ENCODE measurements around the gene STUM.
A peak's percentile ranks its signal among the peaks of the same experiment; 100 is the strongest.
"Not testable (repeated sequence)": the region's sequence is repeated elsewhere in the genome, so short reads cannot be mapped to it uniquely, and the experiment has no call there.

The STUM gene

GRCh38 chr1:226606311-226607267 is 58.0 kb downstream of the STUM start:
- no peak for FAIRE-seq

GRCh38 chr1:226607268-226607660 is 58.7 kb downstream of the STUM start:
- FAIRE-seq: no peak

- FAIRE-seq: no peak
These were observed 59.3 kb downstream of the STUM start for GRCh38 chr1:226607821-226608220.

DNA sequence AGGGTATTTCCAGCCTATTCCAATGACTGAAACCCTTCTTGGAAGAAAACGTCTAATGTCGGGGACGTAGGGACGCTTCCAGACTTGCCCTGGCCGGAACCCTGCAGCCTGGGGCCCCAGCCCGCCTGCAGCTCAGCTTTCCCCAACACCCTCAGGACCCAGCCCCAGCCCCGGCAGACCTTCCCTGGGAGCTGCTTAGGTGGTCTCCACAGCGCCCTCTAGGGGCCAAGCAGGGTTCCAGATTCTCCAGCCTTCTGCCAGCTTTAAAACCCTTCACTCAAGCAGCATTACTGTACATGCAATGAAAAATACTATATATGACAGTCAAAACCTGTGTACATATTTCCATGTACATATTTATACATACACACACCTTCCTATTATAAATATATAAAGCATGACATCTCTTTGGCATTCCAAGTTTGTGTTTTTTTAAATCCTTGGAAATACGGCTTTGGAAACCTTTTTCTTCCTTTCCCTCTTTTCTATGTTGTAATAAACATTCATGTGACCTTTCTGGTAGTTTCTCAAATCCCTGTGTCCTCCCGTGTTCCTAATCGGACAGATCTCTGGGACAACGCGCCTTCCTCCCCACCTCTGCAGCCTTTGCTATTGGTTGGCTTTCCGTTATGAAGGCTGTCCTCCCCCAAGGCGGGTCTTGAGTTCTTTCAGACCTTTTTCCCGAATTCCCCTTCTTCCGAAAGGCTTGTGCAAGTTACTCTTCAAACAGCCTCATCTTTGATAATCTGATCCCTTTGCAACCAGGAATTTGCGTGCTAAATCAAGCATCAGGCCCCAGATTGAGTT is 60.3 kb downstream of the STUM start:
- FAIRE-seq: peak; percentile 39

GRCh38 chr1:226609836-226610455 is 61.4 kb downstream of the STUM start:
- FAIRE-seq: no peak

DNA sequence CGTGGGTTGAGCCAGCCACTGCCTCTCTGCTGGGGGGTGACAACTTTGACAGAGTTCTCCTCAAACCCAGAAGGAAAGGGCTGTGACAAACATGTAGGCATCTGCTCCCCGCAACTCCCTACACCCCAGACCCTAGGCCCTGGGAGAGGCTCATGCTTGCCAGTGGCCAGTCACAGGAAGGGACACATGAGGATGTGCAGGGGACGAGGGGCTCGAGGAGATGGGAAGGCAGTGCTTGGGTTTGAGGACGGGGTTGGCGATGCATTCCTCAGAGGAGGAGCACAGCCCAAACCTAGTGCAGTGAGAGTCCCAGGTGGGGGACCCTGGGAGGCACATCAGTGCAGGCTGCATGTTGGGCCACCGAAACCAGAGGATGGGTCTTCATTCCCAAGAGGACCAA is 62.1 kb downstream of the STUM start:
- no peak for FAIRE-seq

DNA sequence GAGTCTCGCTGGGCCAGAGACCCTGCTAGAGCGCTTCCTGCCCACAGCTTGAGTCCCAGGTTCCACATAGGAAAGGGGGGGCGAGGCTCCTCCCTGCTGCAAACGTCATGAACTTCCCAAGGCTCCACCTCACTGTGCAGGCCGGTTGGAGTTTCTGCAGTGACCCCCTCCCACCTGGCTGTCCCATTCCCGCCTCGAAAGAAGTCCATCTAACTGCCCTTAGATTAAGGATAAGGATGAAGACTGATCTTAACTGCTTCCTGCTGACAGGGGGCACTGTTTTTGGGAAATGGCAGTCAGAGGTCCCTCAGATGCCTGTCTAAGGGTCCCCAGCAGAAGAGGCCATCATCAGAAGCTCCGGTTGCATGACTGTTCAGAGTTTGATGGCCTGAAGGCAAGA is 62.7 kb downstream of the STUM start:
- no peak for FAIRE-seq

GRCh38 chr1:226611980-226612379 is 63.4 kb downstream of the STUM start:
- FAIRE-seq: not testable (repeated sequence)

- no peak for FAIRE-seq
These were observed 67.3 kb downstream of the STUM start for GRCh38 chr1:226615876-226616275.

- no peak for FAIRE-seq
These were observed 68.1 kb downstream of the STUM start for GRCh38 chr1:226616636-226617035.

- no peak for FAIRE-seq
These were observed 68.5 kb downstream of the STUM start for GRCh38 chr1:226617109-226617508.

DNA sequence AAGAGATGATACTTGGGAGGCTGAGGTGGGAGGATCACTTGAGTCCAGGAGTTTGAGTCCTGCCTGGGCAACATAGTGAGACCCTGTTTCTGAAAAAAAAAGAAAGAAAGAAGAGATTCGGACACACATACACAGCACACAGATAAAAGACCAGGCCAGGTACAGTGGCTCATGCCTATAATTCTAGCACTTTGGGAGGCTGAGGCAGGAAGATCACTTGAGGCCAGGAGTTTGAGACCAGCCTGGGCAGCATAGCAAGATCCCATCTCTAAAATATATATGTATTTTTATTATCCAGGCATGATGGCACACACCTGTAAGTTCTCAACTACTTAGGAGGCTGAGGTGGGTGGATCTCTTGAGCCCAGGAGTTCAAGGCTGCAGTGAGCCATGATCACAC is 69.2 kb downstream of the STUM start:
- FAIRE-seq: not testable (repeated sequence)

- no peak for FAIRE-seq
These were observed 69.8 kb downstream of the STUM start for GRCh38 chr1:226618380-226618779.

DNA sequence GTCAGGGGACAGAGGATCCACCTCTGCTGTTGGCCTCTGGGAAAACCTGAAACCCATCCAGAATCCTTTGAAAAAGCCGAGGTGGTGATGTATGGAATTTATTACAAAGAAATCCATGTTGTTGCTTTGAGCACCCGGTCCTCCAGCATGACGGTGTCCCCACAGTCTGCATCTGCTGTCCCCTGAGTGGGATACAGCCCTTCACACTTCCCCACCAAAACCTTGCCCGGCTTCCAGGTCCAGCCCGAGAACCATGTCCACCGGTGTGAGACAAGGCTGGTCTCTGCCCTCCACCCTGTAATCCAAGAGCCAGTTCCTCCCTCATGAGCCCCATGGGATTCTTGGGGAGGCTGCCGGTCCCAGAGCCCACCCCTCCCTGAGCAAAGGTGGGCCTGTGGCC is 70.5 kb downstream of the STUM start:
- FAIRE-seq: no peak

DNA sequence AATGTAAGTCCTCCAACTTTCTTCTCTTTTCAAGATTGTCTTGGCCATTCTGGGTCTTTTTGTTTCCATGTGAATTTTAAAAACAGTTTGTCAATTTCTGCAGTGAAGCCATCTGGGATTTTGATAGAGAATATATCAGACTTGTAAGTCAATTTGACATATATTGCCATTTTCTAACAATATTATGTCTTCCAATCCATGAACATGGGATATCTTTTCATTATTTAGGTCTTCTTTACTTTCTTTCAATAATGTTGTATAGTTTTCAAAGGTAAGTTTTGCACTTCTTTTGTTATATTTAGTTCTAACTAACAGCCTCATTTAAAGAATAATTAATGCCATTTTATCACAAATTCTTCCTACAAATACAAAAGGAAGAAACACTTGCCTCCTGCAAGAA is 73.4 kb downstream of the STUM start:
- FAIRE-seq: no peak

GRCh38 chr1:226624526-226624925 is 76.0 kb downstream of the STUM start:
- FAIRE-seq: no peak

DNA sequence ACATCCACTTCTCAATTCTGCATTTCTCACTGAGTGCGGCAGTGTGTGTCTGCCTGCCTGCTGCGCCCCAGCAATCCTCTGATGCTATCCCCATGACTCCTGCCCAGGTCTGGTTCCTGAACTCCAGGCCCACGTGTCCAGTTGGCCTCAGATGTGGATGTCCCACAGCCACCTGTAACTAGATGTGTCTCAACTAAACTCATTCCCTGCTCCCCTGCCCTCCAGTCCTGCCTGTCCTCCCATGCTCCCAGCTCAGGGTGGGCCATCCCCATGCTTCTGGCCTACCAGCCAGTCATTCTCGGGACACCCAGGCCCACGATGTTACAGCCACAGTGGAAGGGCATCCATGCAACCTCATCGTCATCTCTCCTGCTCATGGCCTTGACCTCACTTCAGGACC is 76.8 kb downstream of the STUM start:
- FAIRE-seq: no peak

DNA sequence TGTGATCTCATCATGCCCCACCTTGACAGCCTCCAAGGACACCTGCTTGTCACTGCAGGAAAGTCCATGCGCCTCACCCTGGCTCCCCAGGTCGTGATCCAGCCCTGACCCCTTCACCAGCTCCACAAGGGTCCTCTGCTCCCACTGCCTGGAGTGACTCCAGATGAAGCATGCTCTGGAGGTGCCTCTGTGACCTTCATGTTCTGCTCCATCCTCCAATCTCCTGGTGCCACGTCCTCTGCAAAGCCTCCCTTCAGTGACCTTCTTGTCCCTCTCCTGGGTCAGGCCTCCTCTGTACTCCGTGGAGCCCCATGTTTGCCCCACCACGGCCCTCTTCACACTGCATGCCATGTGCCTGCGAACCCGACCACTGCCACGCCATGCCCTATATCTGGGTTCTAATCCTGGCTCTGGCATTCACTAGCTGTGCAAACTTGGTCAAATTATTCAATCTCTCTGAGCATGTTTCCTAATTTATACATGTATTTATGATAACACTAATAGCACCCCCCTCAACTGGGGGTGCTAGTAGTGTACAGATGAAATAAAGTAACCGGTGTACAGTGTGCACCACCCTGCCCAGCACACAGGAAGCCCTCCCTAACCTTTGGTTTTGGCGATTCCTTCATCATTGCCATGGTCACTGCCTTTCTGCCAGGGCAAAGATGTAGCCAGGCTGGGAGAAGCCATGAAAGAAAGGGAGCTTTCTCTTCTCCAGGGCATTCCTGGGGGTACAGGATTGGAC is 77.4 kb downstream of the STUM start:
- no peak for FAIRE-seq

- FAIRE-seq: peak; percentile 27
These were observed 78.0 kb downstream of the STUM start for GRCh38 chr1:226626577-226626956.

GRCh38 chr1:226627050-226627755 is 78.6 kb downstream of the STUM start:
- no peak for FAIRE-seq

- no peak for FAIRE-seq
These were observed 79.5 kb downstream of the STUM start for GRCh38 chr1:226627924-226628611.

Data from G401.6 (cell line).